ENCODE results near the gene PPP6R3.

DNA sequence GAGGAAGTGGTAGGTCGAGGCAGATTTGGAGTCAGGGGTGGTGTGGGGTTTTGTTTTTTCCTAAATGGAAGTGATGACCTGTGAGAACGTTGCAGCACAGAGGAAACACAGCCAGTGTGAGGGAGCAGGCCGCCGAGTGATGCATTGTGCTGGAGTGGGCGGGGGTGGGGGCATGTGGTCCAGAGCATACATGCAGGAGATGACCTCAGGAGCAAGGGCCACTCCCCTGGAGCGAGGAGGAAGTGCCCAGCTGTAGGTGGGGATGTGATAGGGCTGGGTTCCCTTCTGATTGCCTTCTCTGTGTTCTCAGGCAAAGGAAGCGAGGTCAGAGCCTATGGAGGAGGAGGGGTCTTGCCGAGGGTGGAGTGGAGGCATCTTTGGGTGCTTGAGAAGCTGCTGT is 81.4 kb downstream of the PPP6R3 start:
- TF ChIP-seq CTCF (IDR thresholded peaks at IDR 0.05; ENCODE audit: poor library complexity, severe bottlenecking) (no peak), EZH2 (IDR thresholded peaks at IDR 0.05; ENCODE audit: borderline replicate concordance, insufficient read depth, low read length, poor library complexity, severe bottlenecking) (no peak), POLR2AphosphoS5 (IDR thresholded peaks at IDR 0.05) (no peak), SMC3 (conservative IDR thresholded peaks at IDR 0.05; ENCODE audit: poor library complexity) (no peak), MXI1 (conservative IDR thresholded peaks at IDR 0.05; ENCODE audit: poor library complexity, severe bottlenecking) (no peak), RAD21 (conservative IDR thresholded peaks at IDR 0.05) (no peak), TAF1 (IDR thresholded peaks at IDR 0.05; ENCODE audit: low read depth) (no peak), EP300 (conservative IDR thresholded peaks at IDR 0.05; ENCODE audit: poor library complexity, severe bottlenecking) (no peak)
- TF ChIP-seq, protein P1, sequence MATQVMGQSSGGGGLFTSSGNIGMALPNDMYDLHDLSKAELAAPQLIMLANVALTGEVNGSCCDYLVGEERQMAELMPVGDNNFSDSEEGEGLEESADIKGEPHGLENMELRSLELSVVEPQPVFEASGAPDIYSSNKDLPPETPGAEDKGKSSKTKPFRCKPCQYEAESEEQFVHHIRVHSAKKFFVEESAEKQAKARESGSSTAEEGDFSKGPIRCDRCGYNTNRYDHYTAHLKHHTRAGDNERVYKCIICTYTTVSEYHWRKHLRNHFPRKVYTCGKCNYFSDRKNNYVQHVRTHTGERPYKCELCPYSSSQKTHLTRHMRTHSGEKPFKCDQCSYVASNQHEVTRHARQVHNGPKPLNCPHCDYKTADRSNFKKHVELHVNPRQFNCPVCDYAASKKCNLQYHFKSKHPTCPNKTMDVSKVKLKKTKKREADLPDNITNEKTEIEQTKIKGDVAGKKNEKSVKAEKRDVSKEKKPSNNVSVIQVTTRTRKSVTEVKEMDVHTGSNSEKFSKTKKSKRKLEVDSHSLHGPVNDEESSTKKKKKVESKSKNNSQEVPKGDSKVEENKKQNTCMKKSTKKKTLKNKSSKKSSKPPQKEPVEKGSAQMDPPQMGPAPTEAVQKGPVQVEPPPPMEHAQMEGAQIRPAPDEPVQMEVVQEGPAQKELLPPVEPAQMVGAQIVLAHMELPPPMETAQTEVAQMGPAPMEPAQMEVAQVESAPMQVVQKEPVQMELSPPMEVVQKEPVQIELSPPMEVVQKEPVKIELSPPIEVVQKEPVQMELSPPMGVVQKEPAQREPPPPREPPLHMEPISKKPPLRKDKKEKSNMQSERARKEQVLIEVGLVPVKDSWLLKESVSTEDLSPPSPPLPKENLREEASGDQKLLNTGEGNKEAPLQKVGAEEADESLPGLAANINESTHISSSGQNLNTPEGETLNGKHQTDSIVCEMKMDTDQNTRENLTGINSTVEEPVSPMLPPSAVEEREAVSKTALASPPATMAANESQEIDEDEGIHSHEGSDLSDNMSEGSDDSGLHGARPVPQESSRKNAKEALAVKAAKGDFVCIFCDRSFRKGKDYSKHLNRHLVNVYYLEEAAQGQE (IDR thresholded peaks at IDR 0.05; ENCODE audit: borderline replicate concordance) = no peak

Measured in neural cell (in vitro differentiated cells).